K562 (cell line): ENCODE results near the gene CEND1. TPM values are rescaled to one million over a fixed set of nuclear protein-coding genes. Genes with fewer than 3 reads are reported as not detected.

Experiments
- ATAC-seq: fragments of 200-7000 bp; cut with Tn5 transposase; 3 replicates; pipeline ENCODE4 v1.9.1; 2020; ENCODE audit warnings: moderate library complexity
- BruUV-seq: library from RNA; stranded (reverse); fragments of 400-500 nt; replicated peaks from 2 replicates; lab custom pipeline; 2021; lab: Mats Ljungman, UMichigan
- CTCF ChIA-PET: fragments of 300-600 bp; formaldehyde crosslinking; extraction: SDS; loops from one replicate; lab custom pipeline; 2021; ENCODE audit warnings: low intra/inter-chr PET ratio; lab: Yijun Ruan, JAX
- POLR2A ChIA-PET: fragments of 300-600, 350-650 bp; sonication (Branson Sonifier 250); formaldehyde crosslinking; extraction: SDS; loops from one replicate; lab custom pipeline; 2021; ENCODE audit warnings: antibody characterized with exemption, inconsistent platforms; lab: Yijun Ruan, JAX
- DNase-seq, 4 experiments: peaks; one replicate each; pipeline versions ENCODE4 v3.0.0 to v3.0.0-alpha.2; 2011 to 2018; ENCODE audit warnings: low spot score in 3 of 4, mixed read lengths in 3 of 4; ENCODE audit errors: extremely low read depth in 1 of 4
- FAIRE-seq: peaks from 2 replicates; lab custom pipeline; 2011; peaks lifted over from hg19 to GRCh38; lab: Jason Lieb, UNC
- H2AFZ ChIP-seq: 2 replicates; pipeline ENCODE4 v1.6.0; 2011; ENCODE audit warnings: low read depth, low read length, control low read depth, inconsistent platforms
- H3K27ac ChIP-seq: fragments of 200-600 bp; 3 replicates; pipeline ENCODE4 v1.8.0; 2011; ENCODE audit warnings: low read depth, mild to moderate bottlenecking, control low read depth, inconsistent platforms, low read length, moderate library complexity, mixed read lengths; ENCODE audit errors: extremely low read depth
- H3K27me3 ChIP-seq, 2 experiments: fragments of 300-600 bp in 1 of 2; 2 replicates in 1 of 2; 3 replicates in 1 of 2; pipeline versions ENCODE4 v1.6.0 to v1.8.0; 2011; ENCODE audit warnings: inconsistent platforms in 2 of 2, low read length in 2 of 2, mild to moderate bottlenecking in 1 of 2, mixed read lengths in 1 of 2, moderate library complexity in 1 of 2; ENCODE audit not compliant: control insufficient read depth in 2 of 2, insufficient read depth in 2 of 2
- H3K36me3 ChIP-seq: fragments of 300-600 bp; 3 replicates; pipeline ENCODE4 v1.8.0; 2011; ENCODE audit warnings: mild to moderate bottlenecking, low read length, inconsistent platforms; ENCODE audit not compliant: control insufficient read depth, insufficient read depth
- H3K4me1 ChIP-seq, 2 experiments: fragments of 200-600 bp in 1 of 2; replicated peaks in 1 of 2; 2 replicates in 1 of 2; 3 replicates in 1 of 2; pipeline versions ENCODE4 v1.5.1 to v1.8.0; 2011; ENCODE audit warnings: inconsistent platforms in 2 of 2, low read length in 2 of 2, mild to moderate bottlenecking in 1 of 2, mixed read lengths in 1 of 2, moderate library complexity in 1 of 2; ENCODE audit not compliant: control insufficient read depth in 2 of 2, insufficient read depth in 2 of 2
- H3K4me2 ChIP-seq: 2 replicates; pipeline ENCODE4 v1.6.1; 2011; ENCODE audit warnings: low read length, control low read depth, inconsistent platforms, mixed read lengths; ENCODE audit not compliant: insufficient read depth
- H3K4me3 ChIP-seq: fragments of 200-600 bp; sonication (generic), shearing (Covaris generic); 2 replicates; pipeline ENCODE4 v1.5.1; 2016; ENCODE audit warnings: control low read depth, inconsistent platforms
- H3K79me2 ChIP-seq: fragments of 200-600 bp; 3 replicates; pipeline ENCODE4 v1.8.0; 2011; ENCODE audit warnings: low read length, inconsistent platforms; ENCODE audit not compliant: control insufficient read depth, insufficient read depth
- H3K9ac ChIP-seq, 2 experiments: 2 replicates each; pipeline versions ENCODE4 v1.6.0 to v1.6.1; 2011; ENCODE audit warnings: low read depth in 2 of 2, low read length in 2 of 2, control low read depth in 1 of 2, inconsistent platforms in 1 of 2, mild to moderate bottlenecking in 1 of 2, mixed read lengths in 1 of 2; ENCODE audit not compliant: insufficient read depth in 1 of 2
- H3K9me1 ChIP-seq: one replicate; pipeline ENCODE4 v1.6.0; 2011; ENCODE audit warnings: inconsistent platforms, mild to moderate bottlenecking, low read length, moderate library complexity; ENCODE audit not compliant: control insufficient read depth, insufficient read depth
- H3K9me3 ChIP-seq: replicated peaks from 2 replicates; pipeline ENCODE4 v1.5.1; 2011; ENCODE audit warnings: low read depth, low read length, inconsistent platforms; ENCODE audit not compliant: control insufficient read depth, insufficient read depth
- H4K20me1 ChIP-seq: replicated peaks from 2 replicates; pipeline ENCODE4 v1.6.1; 2011; ENCODE audit warnings: low read length, inconsistent platforms, mixed read lengths; ENCODE audit not compliant: control insufficient read depth, insufficient read depth
- POLR2G ChIP-seq: fragments of 200-400 bp; formaldehyde crosslinking; IDR thresholded peaks from 2 replicates; pipeline ENCODE4 v1.6.1; 2017; ENCODE audit warnings: low read depth, mild to moderate bottlenecking, antibody characterized with exemption, low read length, moderate library complexity
- ZNF740 ChIP-seq, 3 experiments: fragments of 200-800 bp in 1 of 3; sonication (Bioruptor generic) in 1 of 3; sonication (generic) in 1 of 3; formaldehyde crosslinking in 1 of 3; IDR thresholded peaks; 2 replicates each; pipeline versions ENCODE4 v1.6.1 to v1.8.0; 2016 to 2022; ENCODE audit warnings: mild to moderate bottlenecking in 2 of 3, missing compliant biosample characterization in 2 of 3, missing genetic modification characterization in 2 of 3, missing genetic modification reagents in 1 of 3
- ZSCAN29 ChIP-seq: fragments of 450-650 bp; IDR thresholded peaks from 2 replicates; pipeline ENCODE4 v1.6.1; 2017
- WGBS: fragments of 100-300 bp; shearing (Covaris generic); methylation state at CpG from one replicate; pipeline ENCODE4 v1.1.6; 2016; ENCODE audit warnings: low coverage, mixed read lengths; ENCODE audit not compliant: insufficient coverage; ENCODE audit errors: missing lambda C conversion rate; 5-methylcytosine and 5-hydroxymethylcytosine counted together
- in situ Hi-C: fragments of 300-500 bp; cut with MboI; formaldehyde crosslinking; loops from 4 replicates; pipeline ENCODE4 v1.15.0; 2018; ENCODE audit warnings: inconsistent platforms, mixed read lengths
- intact Hi-C: fragments of 100-400 bp; cut with micrococcal nuclease; formaldehyde crosslinking; loops from 2 replicates; pipeline ENCODE4 v1.14.2; 2022
- polyA plus RNA-seq, 8 experiments: library from polyadenylated mRNA; depleted of rRNA in 4 of 8; stranded (reverse) in 5 of 8; unstranded in 3 of 8; fragments of >200 nt; fragmentation: Nextera tagmentation in 2 of 8; fragmentation: Illumina TruSeq in 1 of 8; extraction: Ambion mirVana in 2 of 8; extraction: Trizol in 1 of 8; gene quantifications; 2 replicates each; pipeline versions ENCODE4 v1.2.1 to v1.2.3, GENCODE V29; 2011 to 2014; ENCODE audit warnings: inconsistent platforms in 1 of 8, missing spikeins in 1 of 8
- total RNA-seq, 7 experiments: library from RNA; depleted of rRNA in 6 of 7; stranded (reverse); fragments of >200 nt in 6 of 7; fragmentation: Illumina TruSeq in 2 of 7; extraction: Trizol in 2 of 7; gene quantifications; 2 replicates each; pipeline versions ENCODE4 v1.2.1 to v1.2.3, GENCODE V29; 2011 to 2021; ENCODE audit warnings: low replicate concordance in 1 of 7

Gene CEND1
- total and polyA plus RNA-seq, 9 of the 15 experiments (the other 6 are each of a cell fraction or from before 2014, with no cell fraction given) = 0.13 to 0.18 (median 0.16) TPM; not detected in 6

- Histone ChIP-seq H3K27me3 (no peaks in the 10 kb centered on the region), H3K4me1 (peaks cover 24 to 80% of the 10 kb centered on the region in 2 experiments; a peak in 4 of 5 replicates), H3K9me3 (no peaks in the 10 kb centered on the region), H3K9me1 (peaks cover 3% of the 10 kb centered on the region), H4K20me1 (peaks cover 13% of the 10 kb centered on the region), H3K36me3 (peaks cover 37% of the 10 kb centered on the region; the same call in 1 of the 3 replicates), H3K79me2 (peaks cover 25% of the 10 kb centered on the region), H2AFZ (no peak overlapping the region), H3K9ac (peak overlapping the region in 1 of 2 experiments; percentile 100; a peak in 2 of 4 replicates), H3K4me3 (no peak overlapping the region), H3K4me2 (no peak overlapping the region), H3K27ac (no peak overlapping the region)
- CTCF ChIA-PET = no interaction called here
- TF ChIP-seq POLR2G (peak; percentile 51), ZSCAN29 (no peak), ZNF740 (CRISPR knock-in tag; IDR thresholded peaks at IDR 0.05) (peak; percentile 51; the same call in 1 of the 2 replicates), ZNF740 (tag; IDR thresholded peaks at IDR 0.05) (no peak)
- no peak for DNase-seq
- ATAC-seq = no peak
- POLR2A ChIA-PET = interaction anchor here (0.6 to 5.2 kb wide), 6 partner anchors 9 to 19 kb away, joined by 4 to 36 read pairs (median 8); partner anchors contain the start of genes POLR2L and TSPAN4
- intact Hi-C loops = no loop called here
- 84% methylated on average over 17 of the region's 22 CpGs for WGBS
- no peak for FAIRE-seq
- in situ Hi-C loops = no loop called here
- no TSS peak for BruUV-seq
These were observed 31.9 kb upstream of the CEND1 start for GRCh38 chr11:821512-822371.
